Measurements from ENCODE around the gene TRIM65. TPM values are rescaled to one million over a fixed set of nuclear protein-coding genes. Genes with fewer than 3 reads are reported as not detected.
"Not testable (repeated sequence)": the region's sequence is repeated elsewhere in the genome, so short reads cannot be mapped to it uniquely, and the experiment has no call there.

TRIM65 gene
- total RNA-seq, 2 experiments from 2014 or later: 54.2 to 60.4 TPM

GRCh38 chr17:75861927-75862317 lies 34.8 kb downstream of the TRIM65 start:
- Histone ChIP-seq H3K9me3 (ENCODE audit: low read length) (no peaks in the 10 kb centered on the region), H2AFZ (ENCODE audit: low read length) (no peak overlapping the region; the same call in 1 of the 2 replicates), H3K4me2 (ENCODE audit: low read length) (no peak overlapping the region), H3K79me2 (ENCODE audit: insufficient read depth, low read depth, low read length) (no peaks in the 10 kb centered on the region; the same call in 1 of the 2 replicates), H4K20me1 (ENCODE audit: insufficient read depth, low read length) (no peaks in the 10 kb centered on the region), H3K27ac (ENCODE audit: low read depth, low read length, poor library complexity, severe bottlenecking) (no peak overlapping the region), H3K9me2 (ENCODE audit: insufficient read depth, low read length) (no peaks in the 10 kb centered on the region), H3K4me1 (ENCODE audit: insufficient read depth, low read length, poor library complexity, severe bottlenecking) (peaks cover 40% of the 10 kb centered on the region), H3K4me3 (ENCODE audit: low read depth, low read length, poor library complexity, severe bottlenecking) (no peak overlapping the region), H3K36me3 (ENCODE audit: insufficient read depth, low read length) (no peaks in the 10 kb centered on the region)
- CTCF ChIA-PET (ENCODE audit: unreplicated experiment): interaction anchor here (1.4 kb wide), 1 partner anchor 14 kb away, joined by 4 read pairs; no protein-coding TSS in a partner anchor
- no peak for DNase-seq (ENCODE audit: low spot score)
- intact Hi-C loops (cut with micrococcal nuclease; ENCODE audit: unreplicated experiment): no loop called here
- no peak for TF ChIP-seq EZH2phosphoT487 (IDR thresholded peaks at IDR 0.05; ENCODE audit: borderline replicate concordance, low read depth, low read length)
- no peak for TF ChIP-seq CTCF (conservative IDR thresholded peaks at IDR 0.05; ENCODE audit: low read length)
- POLR2A ChIA-PET: no interaction called here
- BruUV-seq (replicated peaks): no TSS peak

- H3K9me3 ChIP-seq (ENCODE audit: low read length); H3K4me2 ChIP-seq (ENCODE audit: low read length); H2AFZ ChIP-seq (ENCODE audit: low read length); DNase-seq (ENCODE audit: low spot score); BruUV-seq (replicated peaks); H3K4me3 ChIP-seq (ENCODE audit: low read depth, low read length, poor library complexity, severe bottlenecking); H3K9me2 ChIP-seq (ENCODE audit: insufficient read depth, low read length); H3K36me3 ChIP-seq (ENCODE audit: insufficient read depth, low read length); H4K20me1 ChIP-seq (ENCODE audit: insufficient read depth, low read length): not testable (repeated sequence)
- Histone ChIP-seq H3K27ac (ENCODE audit: low read depth, low read length, poor library complexity, severe bottlenecking) (peak overlapping the region; percentile 84), H3K79me2 (ENCODE audit: insufficient read depth, low read depth, low read length) (peaks cover 13% of the 10 kb centered on the region; the same call in 1 of the 2 replicates), H3K4me1 (ENCODE audit: insufficient read depth, low read length, poor library complexity, severe bottlenecking) (peaks cover 36% of the 10 kb centered on the region)
- ChIA-PET CTCF (ENCODE audit: unreplicated experiment) (interaction anchor here (0.6 to 1.2 kb wide), 3 partner anchors 16 to 806 kb away, joined by 4 to 17 read pairs (median 4); no protein-coding TSS in a partner anchor), POLR2A (interaction anchor here (0.5 to 1.6 kb wide), 13 partner anchors 8 to 421 kb away, joined by 3 to 11 read pairs (median 4); a partner anchor contains a TSS)
- intact Hi-C loops (cut with micrococcal nuclease; ENCODE audit: unreplicated experiment): loop anchor here (5.0 kb wide), 3 partner anchors 148 to 213 kb away; partner anchors contain the start of genes GALR2, RECQL5, SAP30BP and SRP68
These were observed 37.4 kb downstream of the TRIM65 start for GRCh38 chr17:75859358-75859757.

GRCh38 chr17:75856062-75856756 lies 40.5 kb downstream of the TRIM65 start:
- intact Hi-C loops (cut with micrococcal nuclease; ENCODE audit: unreplicated experiment): loop anchor here (5.0 kb wide), 3 partner anchors 151 to 216 kb away; partner anchors contain the start of genes GALR2, RECQL5, SAP30BP and SRP68
- peak; percentile 66 for DNase-seq (ENCODE audit: low spot score)
- peak overlapping the region; percentile 82 for H3K4me2 ChIP-seq (ENCODE audit: low read length)
- peaks cover 33% of the 10 kb centered on the region for H3K4me1 ChIP-seq (ENCODE audit: insufficient read depth, low read length, poor library complexity, severe bottlenecking)
- H4K20me1 ChIP-seq (ENCODE audit: insufficient read depth, low read length): peaks cover 4% of the 10 kb centered on the region; the same call in 1 of the 2 replicates
- ChIA-PET POLR2A (interaction anchor here (0.6 to 2.6 kb wide), 10 partner anchors 8 to 103 kb away, joined by 3 to 28 read pairs (median 4); partner anchors contain the start of genes MRPL38 and UNK), CTCF (ENCODE audit: unreplicated experiment) (interaction anchor here (0.5 to 2.4 kb wide), 7 partner anchors 10 to 876 kb away, joined by 3 to 10 read pairs (median 4); partner anchors contain the start of gene TRIM65)
- H3K27ac ChIP-seq (ENCODE audit: low read depth, low read length, poor library complexity, severe bottlenecking): peak overlapping the region; percentile 78
- H3K4me3 ChIP-seq (ENCODE audit: low read depth, low read length, poor library complexity, severe bottlenecking): peak overlapping the region; percentile 78
- no peaks in the 10 kb centered on the region for H3K9me3 ChIP-seq (ENCODE audit: low read length)
- H3K9me2 ChIP-seq (ENCODE audit: insufficient read depth, low read length): no peaks in the 10 kb centered on the region
- H2AFZ ChIP-seq (ENCODE audit: low read length): peak overlapping the region; percentile 53; the same call in 1 of the 2 replicates
- H3K36me3 ChIP-seq (ENCODE audit: insufficient read depth, low read length): peaks cover 3% of the 10 kb centered on the region; the same call in 1 of the 2 replicates
- TF ChIP-seq CTCF (conservative IDR thresholded peaks at IDR 0.05; ENCODE audit: low read length) (0 out of 2 replicates have a peak, but pooled peaks have one; percentile 57), EZH2phosphoT487 (IDR thresholded peaks at IDR 0.05; ENCODE audit: borderline replicate concordance, low read depth, low read length) (no peak)
- TSS peak; percentile 92 for BruUV-seq (replicated peaks)
- peaks cover 17% of the 10 kb centered on the region; the same call in 1 of the 2 replicates for H3K79me2 ChIP-seq (ENCODE audit: insufficient read depth, low read depth, low read length)
